HepG2 (cell line): Measurements from ENCODE around the gene SQSTM1. TPM values are rescaled to one million over a fixed set of nuclear protein-coding genes. Genes with fewer than 3 reads are reported as not detected.

Experiments used
- ATAC-seq: fragments of 200-7000 bp; cut with Tn5 transposase; 3 replicates; pipeline ENCODE4 v1.9.1; 2020; ENCODE audit warnings: mild to moderate bottlenecking, moderate library complexity
- BruUV-seq: library from RNA; stranded (reverse); fragments of 400-500 nt; replicated peaks from 2 replicates; lab custom pipeline; 2021; lab: Mats Ljungman, UMichigan
- CTCF ChIA-PET: fragments of 300-600 bp; formaldehyde crosslinking; extraction: SDS; loops from one replicate; lab custom pipeline; 2021; ENCODE audit warnings: low total read pairs, inconsistent platforms, low intra/inter-chr PET ratio; lab: Yijun Ruan, JAX
- POLR2A ChIA-PET: fragments of 350-600 bp; sonication (Branson Sonifier 250); formaldehyde crosslinking; loops from one replicate; lab custom pipeline; 2020; ENCODE audit warnings: antibody characterized with exemption, inconsistent platforms; lab: Yijun Ruan, JAX
- DNase-seq: peaks from one replicate; pipeline ENCODE4 v3.0.0-alpha.2; 2015; ENCODE audit warnings: low spot score
- FAIRE-seq: peaks from 3 replicates; lab custom pipeline; 2011; peaks lifted over from hg19 to GRCh38; lab: Jason Lieb, UNC
- H2AFZ ChIP-seq: one replicate; pipeline ENCODE4 v1.6.1; 2011; ENCODE audit warnings: low read length, inconsistent platforms
- H3K27ac ChIP-seq: fragments of 300-600 bp; 3 replicates; pipeline ENCODE4 v1.8.0; 2011; ENCODE audit warnings: mixed run types, mild to moderate bottlenecking, mixed read lengths, low read length, inconsistent platforms; ENCODE audit not compliant: insufficient read depth; ENCODE audit errors: extremely low read length
- H3K27me3 ChIP-seq, 2 experiments: fragments of 200-600 bp in 1 of 2; 2 replicates in 1 of 2; 3 replicates in 1 of 2; pipeline versions ENCODE4 v1.6.0 to v1.8.0; 2011; ENCODE audit warnings: low read length in 2 of 2, mild to moderate bottlenecking in 2 of 2, moderate library complexity in 2 of 2, inconsistent platforms in 1 of 2; ENCODE audit not compliant: insufficient read depth in 2 of 2, control insufficient read depth in 1 of 2
- H3K36me3 ChIP-seq, 2 experiments: fragments of 200-600 bp in 1 of 2; replicated peaks in 1 of 2; 2 replicates in 1 of 2; 3 replicates in 1 of 2; pipeline versions ENCODE4 v1.5.1 to v1.8.0; 2011; ENCODE audit warnings: low read length in 2 of 2, inconsistent platforms in 1 of 2; ENCODE audit not compliant: insufficient read depth in 2 of 2, control insufficient read depth in 1 of 2
- H3K4me1 ChIP-seq: 2 replicates; pipeline ENCODE4 v1.5.1; 2012; ENCODE audit warnings: low read length, inconsistent platforms; ENCODE audit not compliant: insufficient read depth
- H3K4me2 ChIP-seq: 2 replicates; pipeline ENCODE4 v1.6.0; 2011; ENCODE audit warnings: low read depth, low read length, inconsistent platforms
- H3K4me3 ChIP-seq, 3 experiments: fragments of 200-600 bp in 1 of 3; sonication (generic), shearing (Covaris generic) in 1 of 3; replicated peaks in 1 of 3; 2 replicates each; pipeline ENCODE4 v1.5.1; 2011 to 2016; ENCODE audit warnings: low read length in 3 of 3, inconsistent platforms in 2 of 3, low read depth in 2 of 3, mild to moderate bottlenecking in 2 of 3, control low read depth in 1 of 3, mixed read lengths in 1 of 3; ENCODE audit not compliant: insufficient read depth in 1 of 3
- H3K79me2 ChIP-seq: one replicate; pipeline ENCODE4 v1.6.1; 2011; ENCODE audit warnings: low read length, inconsistent platforms; ENCODE audit not compliant: insufficient read depth
- H3K9ac ChIP-seq: 2 replicates; pipeline ENCODE4 v1.6.0; 2011; ENCODE audit warnings: mild to moderate bottlenecking, low read depth, low read length, inconsistent platforms; ENCODE audit not compliant: insufficient read depth
- H3K9me3 ChIP-seq: 2 replicates; pipeline ENCODE4 v1.5.1; 2012; ENCODE audit warnings: mild to moderate bottlenecking, low read length
- H4K20me1 ChIP-seq: 2 replicates; pipeline ENCODE4 v1.6.0; 2011; ENCODE audit warnings: inconsistent platforms, mild to moderate bottlenecking, low read length, moderate library complexity; ENCODE audit not compliant: insufficient read depth
- ARID3A ChIP-seq: IDR thresholded peaks from 2 replicates; pipeline ENCODE4 v1.6.1; 2012; ENCODE audit warnings: low read depth, low read length, improper control_type of control experiment
- KLF6 ChIP-seq: IDR thresholded peaks from 2 replicates; pipeline ENCODE4 v1.8.0; 2016; ENCODE audit warnings: missing biosample characterization, missing genetic modification reagents
- MXD4 ChIP-seq: IDR thresholded peaks from 2 replicates; pipeline ENCODE4 v1.6.1; 2016; ENCODE audit warnings: mild to moderate bottlenecking, missing biosample characterization, missing genetic modification reagents
- YY1 ChIP-seq: IDR thresholded peaks from 2 replicates; pipeline ENCODE4 v1.6.1; 2011; ENCODE audit warnings: low read length, low read depth, moderate library complexity, mild to moderate bottlenecking; ENCODE audit not compliant: insufficient read depth, insufficient replicate concordance
- ZBTB4 ChIP-seq: sonication (generic); formaldehyde crosslinking; IDR thresholded peaks from 2 replicates; pipeline ENCODE4 v1.4.0; 2020; ENCODE audit warnings: missing genetic modification reagents, mild to moderate bottlenecking, borderline replicate concordance
- ZNF10 ChIP-seq: sonication (generic); formaldehyde crosslinking; IDR thresholded peaks from 2 replicates; pipeline ENCODE4 v1.4.0; 2020; ENCODE audit warnings: mild to moderate bottlenecking, low read depth, missing genetic modification reagents, borderline replicate concordance
- ZNF263 ChIP-seq: sonication (generic); formaldehyde crosslinking; IDR thresholded peaks from 2 replicates; pipeline ENCODE4 v1.4.0; 2020; ENCODE audit warnings: missing genetic modification reagents
- ZNF414 ChIP-seq: sonication (generic); formaldehyde crosslinking; IDR thresholded peaks from 2 replicates; pipeline ENCODE4 v1.5.0; 2020; ENCODE audit warnings: missing genetic modification reagents
- ZNF570 ChIP-seq: sonication (generic); formaldehyde crosslinking; IDR thresholded peaks from 2 replicates; pipeline ENCODE4 v1.4.0; 2020; ENCODE audit warnings: mild to moderate bottlenecking, missing genetic modification reagents, borderline replicate concordance
- ZNF782 ChIP-seq: sonication (generic); formaldehyde crosslinking; IDR thresholded peaks from 2 replicates; pipeline ENCODE4 v1.4.0; 2020; ENCODE audit warnings: missing genetic modification reagents, mild to moderate bottlenecking, borderline replicate concordance
- ZUFSP ChIP-seq: sonication (generic); formaldehyde crosslinking; IDR thresholded peaks from 2 replicates; pipeline ENCODE4 v1.9.0; 2021; ENCODE audit warnings: missing genetic modification reagents, mild to moderate bottlenecking, borderline replicate concordance
- WGBS: methylation state at CpG from one replicate; pipeline ENCODE4 v1.1.6; 2017; ENCODE audit warnings: low lambda C conversion rate; 5-methylcytosine and 5-hydroxymethylcytosine counted together
- in situ Hi-C: cut with HindIII; loops from 2 replicates; pipeline ENCODE4 v1.10.0; 2017; ENCODE audit warnings: low pct_unique_long_range_greater_than_20kb; ENCODE audit not compliant: extremely low pct_ligation_motif_present
- intact Hi-C: fragments of 100-400 bp; cut with micrococcal nuclease; formaldehyde crosslinking; loops from one replicate; pipeline ENCODE4 v1.10.0; 2022; ENCODE audit not compliant: unreplicated experiment
- polyA plus RNA-seq, 8 experiments: library from polyadenylated mRNA; depleted of rRNA in 3 of 8; stranded (reverse) in 7 of 8; unstranded in 1 of 8; fragments of >200 nt; fragmentation: Illumina TruSeq in 4 of 8; extraction: Trizol in 4 of 8; gene quantifications; 2 replicates each; pipeline versions ENCODE4 v1.2.1 to v1.2.3, GENCODE V29; 2011 to 2016; ENCODE audit warnings: low read depth in 4 of 8, missing spikeins in 1 of 8, mixed read lengths in 1 of 8; ENCODE audit not compliant: insufficient read depth in 1 of 8
- total RNA-seq, 5 experiments: library from RNA; depleted of rRNA; stranded (reverse); fragments of >200 nt; fragmentation: Illumina TruSeq; extraction: Trizol; gene quantifications; 2 replicates each; pipeline ENCODE4 v1.2.3, GENCODE V29; 2016; ENCODE audit warnings: low read depth in 1 of 5

SQSTM1 gene
- total and polyA plus RNA-seq, 2 of the 13 experiments (the other 11 are each of a cell fraction or from before 2014, with no cell fraction given): 90.9 to 160 TPM

GRCh38 chr5:179825655-179826182 lies 5.0 kb downstream of the SQSTM1 start:
- ChIA-PET CTCF (interaction anchor here (0.6 to 1.4 kb wide), 2 partner anchors 24 to 63 kb away, joined by 3 read pairs; no protein-coding TSS in a partner anchor), POLR2A (interaction anchor here (0.7 to 2.9 kb wide), 18 partner anchors 8 to 204 kb away, joined by 3 to 13 read pairs (median 4); partner anchors contain the start of genes CBY3 and HNRNPH1)
- H3K4me3 ChIP-seq: peak overlapping the region in 1 of 3 experiments; percentile 50; a peak in 2 of 6 replicates
- in situ Hi-C loops (no loop called here), intact Hi-C loops (loop anchor here (1.0 to 2.0 kb wide), 2 partner anchors 21 to 62 kb away; no protein-coding TSS in a partner anchor)
- DNase-seq (peak; percentile 93), FAIRE-seq (peak; percentile 94), ATAC-seq (peak; percentile 81)
- peaks cover 32 to 60% of the 10 kb centered on the region in 2 experiments for H3K36me3 ChIP-seq
- H3K79me2 ChIP-seq: peaks cover 46% of the 10 kb centered on the region
- no peak overlapping the region for H2AFZ ChIP-seq
- peaks cover 78% of the 10 kb centered on the region for H3K4me1 ChIP-seq
- WGBS: 22% methylated on average over 12 of the region's 13 CpGs
- peaks cover 54% of the 10 kb centered on the region for H4K20me1 ChIP-seq
- peak overlapping the region; percentile 29; the same call in 1 of the 2 replicates for H3K9ac ChIP-seq
- no TSS peak for BruUV-seq
- H3K9me3 ChIP-seq: no peaks in the 10 kb centered on the region
- no peaks in the 10 kb centered on the region for H3K27me3 ChIP-seq
- H3K27ac ChIP-seq: peak overlapping the region; percentile 62
- peak overlapping the region; percentile 75 for H3K4me2 ChIP-seq
- TF ChIP-seq ARID3A (no peak), ZNF570 (CRISPR knock-in tag) (no peak), ZBTB4 (CRISPR knock-in tag) (peak; percentile 70), ZNF782 (CRISPR knock-in tag) (no peak), ZNF263 (CRISPR knock-in tag) (peak; percentile 5; the same call in 1 of the 2 replicates), YY1 (peak; percentile 44), ZUFSP (no peak), KLF6 (no peak), ZNF10 (CRISPR knock-in tag) (no peak), ZNF414 (CRISPR knock-in tag) (0 out of 2 replicates have a peak, but pooled peaks have one; percentile 36), MXD4 (CRISPR knock-in tag) (peak; percentile 23; the same call in 1 of the 2 replicates)
